ENCODE data around the gene DEPDC5. TPM values are rescaled to one million over a fixed set of nuclear protein-coding genes. Genes with fewer than 3 reads are reported as not detected.
A peak's percentile ranks its signal among the peaks of the same experiment; 100 is the strongest.

The DEPDC5 gene
- total RNA-seq, 5 donors from 2014 or later (not counting 1 experiment from before 2014, with no cell fraction given), result 40.3 to 52.7 (median 49.0) TPM

DNA sequence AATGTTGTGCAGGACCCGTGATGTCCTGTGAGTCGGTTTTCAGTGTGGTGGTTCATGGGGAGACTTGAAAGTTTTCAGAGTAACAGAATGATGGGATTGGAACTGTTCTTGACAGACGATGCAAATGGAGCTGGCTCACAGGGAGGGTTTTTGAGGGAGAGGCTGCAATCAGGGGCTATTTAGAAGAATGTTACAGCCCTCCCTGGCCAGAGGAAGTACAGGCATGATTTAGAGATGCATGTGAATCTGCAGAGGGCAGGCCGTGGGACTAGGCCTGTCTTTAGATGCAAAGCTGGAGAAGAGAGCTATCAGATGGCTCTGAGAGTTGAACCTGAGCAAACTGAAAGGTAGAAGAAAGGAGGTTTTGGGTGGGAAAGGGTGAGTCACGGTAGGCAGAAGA lies 115.9 kb downstream of the DEPDC5 start:
- CTCF ChIA-PET, result no interaction called here
- no peaks in the 10 kb centered on the region for H3K9me3 Mint-ChIP-seq
- H3K4me1 Mint-ChIP-seq, result no peaks in the 10 kb centered on the region
- DNase-seq, result no peak
- ATAC-seq (replicated peaks in 1 of 4), result no peak
- Histone ChIP-seq H3K27ac (ENCODE audit: low read length) (no peak overlapping the region), H3K36me3 (ENCODE audit: control insufficient read depth in 2 of 2, extremely low read depth in 1 of 2, insufficient read depth in 1 of 2, low read length in 1 of 2) (peaks cover 8 to 51% of the 10 kb centered on the region in 2 donors), H3K9me3 (no peaks in the 10 kb centered on the region), H3K4me1 (ENCODE audit: control insufficient read depth in 1 of 2, extremely low read depth in 1 of 2, insufficient read depth in 2 of 2, low read length in 2 of 2) (no peaks in the 10 kb centered on the region), H3K27me3 (replicated peaks in 1 of 2; ENCODE audit: control insufficient read depth in 2 of 2, extremely low read depth in 1 of 2, insufficient read depth in 2 of 2, low read length in 1 of 2) (no peaks in the 10 kb centered on the region), H3K4me3 (ENCODE audit: control insufficient read depth in 1 of 2, extremely low read depth in 1 of 2, low read length in 1 of 2) (no peak overlapping the region)
- peaks cover 51% of the 10 kb centered on the region for H3K36me3 Mint-ChIP-seq
- 89% methylated on average over 5 of the region's 5 CpGs for WGBS (ENCODE audit: insufficient coverage)
- no peak overlapping the region for H3K4me3 Mint-ChIP-seq
- H3K27ac Mint-ChIP-seq, result no peak overlapping the region
- POLR2A ChIA-PET, result no interaction called here
- no peaks in the 10 kb centered on the region for H3K27me3 Mint-ChIP-seq

DNA sequence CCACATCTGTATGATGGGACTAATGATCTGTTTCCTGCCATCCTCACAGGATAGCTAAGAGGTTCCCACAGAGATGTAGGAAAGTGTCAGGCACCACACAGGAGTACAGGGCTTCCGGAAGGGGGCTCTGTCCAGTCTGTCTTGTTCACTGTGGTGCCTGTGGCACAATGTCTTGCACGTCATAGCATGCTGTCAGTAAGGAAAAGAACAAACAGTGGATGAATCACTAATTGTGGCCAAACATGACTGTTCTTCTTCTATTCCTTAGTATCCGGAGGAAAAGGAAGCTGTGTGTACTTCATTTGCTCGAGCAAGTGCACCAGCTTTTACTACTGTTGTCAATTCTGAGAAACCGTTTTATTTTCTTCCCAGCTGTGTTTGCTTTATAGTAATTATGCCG lies 117.1 kb downstream of the DEPDC5 start:
- POLR2A ChIA-PET, result no interaction called here
- no peak for DNase-seq
- no peaks in the 10 kb centered on the region for H3K27me3 Mint-ChIP-seq
- peaks cover 0 to under 1% (median 0%) of the 10 kb centered on the region in 3 donors for H3K4me1 Mint-ChIP-seq
- Histone ChIP-seq H3K9me3 (no peaks in the 10 kb centered on the region), H3K36me3 (ENCODE audit: control insufficient read depth in 2 of 2, extremely low read depth in 1 of 2, insufficient read depth in 1 of 2, low read length in 1 of 2) (peaks cover 8 to 49% of the 10 kb centered on the region in 2 donors), H3K4me1 (ENCODE audit: control insufficient read depth in 1 of 2, extremely low read depth in 1 of 2, insufficient read depth in 2 of 2, low read length in 2 of 2) (no peaks in the 10 kb centered on the region), H3K27ac (ENCODE audit: low read length) (no peak overlapping the region), H3K4me3 (ENCODE audit: control insufficient read depth in 1 of 2, extremely low read depth in 1 of 2, low read length in 1 of 2) (no peak overlapping the region), H3K27me3 (replicated peaks in 1 of 2; ENCODE audit: control insufficient read depth in 2 of 2, extremely low read depth in 1 of 2, insufficient read depth in 2 of 2, low read length in 1 of 2) (no peaks in the 10 kb centered on the region)
- H3K36me3 Mint-ChIP-seq, result peaks cover 51% of the 10 kb centered on the region
- CTCF ChIA-PET, result no interaction called here
- no peak overlapping the region for H3K4me3 Mint-ChIP-seq
- no peaks in the 10 kb centered on the region for H3K9me3 Mint-ChIP-seq
- no peak overlapping the region for H3K27ac Mint-ChIP-seq
- ATAC-seq (replicated peaks in 1 of 4), result no peak
- WGBS (ENCODE audit: insufficient coverage), result 100% methylated on average over 4 of the region's 6 CpGs

DNA sequence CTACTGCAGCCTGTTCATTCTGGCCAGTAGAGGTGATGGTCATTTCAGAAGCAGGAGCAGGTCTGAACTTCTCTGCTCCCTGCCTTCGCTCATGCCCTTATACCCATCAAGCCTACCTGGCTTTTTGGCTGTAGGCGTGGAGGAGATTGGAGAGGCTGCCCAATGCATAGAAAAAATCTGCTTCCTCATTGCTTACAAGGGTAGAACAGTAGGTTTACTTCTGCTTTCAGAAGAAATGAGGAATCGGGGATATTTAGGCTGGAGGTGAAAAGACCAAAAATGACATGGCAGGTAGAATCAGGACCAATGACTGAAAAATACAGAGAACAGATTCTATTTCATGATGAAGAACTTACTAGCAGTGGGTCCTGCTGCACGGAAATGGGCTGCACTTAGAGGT lies 117.7 kb downstream of the DEPDC5 start:
- ATAC-seq (replicated peaks in 1 of 4), result no peak
- Mint-ChIP-seq H3K4me3 (no peak overlapping the region), H3K27ac (no peak overlapping the region), H3K27me3 (no peaks in the 10 kb centered on the region), H3K4me1 (peaks cover 0 to 2% (median 0%) of the 10 kb centered on the region in 3 donors), H3K9me3 (no peaks in the 10 kb centered on the region), H3K36me3 (peaks cover 51% of the 10 kb centered on the region)
- CTCF ChIA-PET, result no interaction called here
- no peaks in the 10 kb centered on the region for H3K4me1 ChIP-seq (ENCODE audit: control insufficient read depth in 1 of 2, extremely low read depth in 1 of 2, insufficient read depth in 2 of 2, low read length in 2 of 2)
- no peak overlapping the region for H3K4me3 ChIP-seq (ENCODE audit: control insufficient read depth in 1 of 2, extremely low read depth in 1 of 2, low read length in 1 of 2)
- DNase-seq, result no peak
- WGBS (ENCODE audit: insufficient coverage), result 86% methylated on average over 2 of the region's 4 CpGs
- H3K36me3 ChIP-seq (ENCODE audit: control insufficient read depth in 2 of 2, extremely low read depth in 1 of 2, insufficient read depth in 1 of 2, low read length in 1 of 2), result peaks cover 8 to 53% of the 10 kb centered on the region in 2 donors
- no peaks in the 10 kb centered on the region for H3K27me3 ChIP-seq (replicated peaks in 1 of 2; ENCODE audit: control insufficient read depth in 2 of 2, extremely low read depth in 1 of 2, insufficient read depth in 2 of 2, low read length in 1 of 2)
- H3K27ac ChIP-seq (ENCODE audit: low read length), result no peak overlapping the region
- no peaks in the 10 kb centered on the region for H3K9me3 ChIP-seq
- POLR2A ChIA-PET, result no interaction called here

DNA sequence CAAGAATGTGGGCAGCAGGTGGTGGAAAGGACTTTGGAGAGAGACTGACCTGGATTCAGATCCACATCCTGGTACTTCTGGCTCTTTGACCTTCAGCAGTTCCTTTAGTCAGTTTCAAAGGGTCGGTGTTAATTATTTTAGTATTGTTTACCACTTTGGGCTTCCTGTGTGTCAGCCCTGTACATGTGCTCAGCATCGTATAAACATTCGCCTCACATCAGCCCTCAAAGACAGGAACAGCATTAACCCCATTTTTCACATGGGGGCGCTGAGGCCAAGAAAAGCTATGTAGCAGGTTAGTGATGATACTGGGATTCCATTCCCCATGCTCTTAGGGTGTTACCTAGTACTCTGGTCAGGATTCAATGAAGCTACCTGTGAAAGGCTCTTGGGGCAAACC lies 118.4 kb downstream of the DEPDC5 start:
- H3K27me3 Mint-ChIP-seq, result no peaks in the 10 kb centered on the region
- H3K4me3 ChIP-seq (ENCODE audit: control insufficient read depth in 1 of 2, extremely low read depth in 1 of 2, low read length in 1 of 2), result no peak overlapping the region
- H3K36me3 ChIP-seq (ENCODE audit: control insufficient read depth in 2 of 2, extremely low read depth in 1 of 2, insufficient read depth in 1 of 2, low read length in 1 of 2), result peaks cover 10 to 53% of the 10 kb centered on the region in 2 donors
- no peak overlapping the region for H3K27ac Mint-ChIP-seq
- H3K4me3 Mint-ChIP-seq, result no peak overlapping the region
- ATAC-seq (replicated peaks in 1 of 4), result peak in 1 of 4 experiments; percentile 37
- H3K9me3 ChIP-seq, result no peaks in the 10 kb centered on the region
- no peaks in the 10 kb centered on the region for H3K9me3 Mint-ChIP-seq
- POLR2A ChIA-PET, result interaction anchor here in 1 of 2 donors (0.5 kb wide), 1 partner anchor 119 kb away, joined by 3 read pairs; the partner anchor contains the start of gene DEPDC5
- WGBS (ENCODE audit: insufficient coverage), result no CpG with 5 or more reads among the region's 4 CpGs
- H3K36me3 Mint-ChIP-seq, result peaks cover 44% of the 10 kb centered on the region
- no peak overlapping the region for H3K27ac ChIP-seq (ENCODE audit: low read length)
- H3K27me3 ChIP-seq (replicated peaks in 1 of 2; ENCODE audit: control insufficient read depth in 2 of 2, extremely low read depth in 1 of 2, insufficient read depth in 2 of 2, low read length in 1 of 2), result no peaks in the 10 kb centered on the region
- peak in 13 of 35 experiments; percentile 0 to 35 (median 5) for DNase-seq
- peaks cover 0 to 2% (median 0%) of the 10 kb centered on the region in 3 donors for H3K4me1 Mint-ChIP-seq
- CTCF ChIA-PET, result interaction anchor here in 1 of 2 donors (0.9 kb wide), 1 partner anchor 75 kb away, joined by 3 read pairs; no protein-coding TSS in a partner anchor
- no peaks in the 10 kb centered on the region for H3K4me1 ChIP-seq (ENCODE audit: control insufficient read depth in 1 of 2, extremely low read depth in 1 of 2, insufficient read depth in 2 of 2, low read length in 2 of 2)

DNA sequence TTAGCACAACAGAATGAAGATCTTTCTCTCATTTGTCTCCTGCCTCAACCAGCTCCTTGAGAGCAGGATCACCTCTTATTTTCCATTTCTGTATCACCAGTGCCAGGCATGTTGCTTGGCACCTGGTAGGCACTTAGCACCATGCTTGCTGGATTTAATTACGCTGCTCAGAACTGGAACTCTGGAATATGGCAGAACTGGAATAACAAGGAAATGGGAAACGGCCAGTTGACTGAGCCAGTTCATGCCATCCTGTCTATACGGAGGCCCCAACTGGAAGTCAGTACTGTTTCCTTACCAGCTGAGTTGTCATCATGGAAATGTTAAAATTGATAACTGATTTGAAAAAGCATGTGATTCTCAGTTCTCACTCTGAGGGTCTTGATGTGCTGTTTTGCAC lies 121.0 kb downstream of the DEPDC5 start:
- no peak overlapping the region for H3K4me3 ChIP-seq (ENCODE audit: control insufficient read depth in 1 of 2, extremely low read depth in 1 of 2, low read length in 1 of 2)
- no peak overlapping the region for H3K27ac ChIP-seq (ENCODE audit: low read length)
- no peaks in the 10 kb centered on the region for H3K27me3 Mint-ChIP-seq
- ChIA-PET POLR2A (no interaction called here), CTCF (no interaction called here)
- H3K27ac Mint-ChIP-seq, result no peak overlapping the region
- no peak for DNase-seq
- H3K36me3 Mint-ChIP-seq, result peaks cover 46% of the 10 kb centered on the region
- no peaks in the 10 kb centered on the region for H3K9me3 Mint-ChIP-seq
- no peaks in the 10 kb centered on the region for H3K27me3 ChIP-seq (replicated peaks in 1 of 2; ENCODE audit: control insufficient read depth in 2 of 2, extremely low read depth in 1 of 2, insufficient read depth in 2 of 2, low read length in 1 of 2)
- H3K4me1 ChIP-seq (ENCODE audit: control insufficient read depth in 1 of 2, extremely low read depth in 1 of 2, insufficient read depth in 2 of 2, low read length in 2 of 2), result no peaks in the 10 kb centered on the region
- ATAC-seq (replicated peaks in 1 of 4), result no peak
- no peaks in the 10 kb centered on the region for H3K9me3 ChIP-seq
- no peak overlapping the region for H3K4me3 Mint-ChIP-seq
- H3K4me1 Mint-ChIP-seq, result peaks cover 0 to 2% (median 0%) of the 10 kb centered on the region in 3 donors
- peaks cover 10 to 59% of the 10 kb centered on the region in 2 donors for H3K36me3 ChIP-seq (ENCODE audit: control insufficient read depth in 2 of 2, extremely low read depth in 1 of 2, insufficient read depth in 1 of 2, low read length in 1 of 2)
- WGBS (ENCODE audit: insufficient coverage), result 100% methylated on average over 3 of the region's 3 CpGs

DNA sequence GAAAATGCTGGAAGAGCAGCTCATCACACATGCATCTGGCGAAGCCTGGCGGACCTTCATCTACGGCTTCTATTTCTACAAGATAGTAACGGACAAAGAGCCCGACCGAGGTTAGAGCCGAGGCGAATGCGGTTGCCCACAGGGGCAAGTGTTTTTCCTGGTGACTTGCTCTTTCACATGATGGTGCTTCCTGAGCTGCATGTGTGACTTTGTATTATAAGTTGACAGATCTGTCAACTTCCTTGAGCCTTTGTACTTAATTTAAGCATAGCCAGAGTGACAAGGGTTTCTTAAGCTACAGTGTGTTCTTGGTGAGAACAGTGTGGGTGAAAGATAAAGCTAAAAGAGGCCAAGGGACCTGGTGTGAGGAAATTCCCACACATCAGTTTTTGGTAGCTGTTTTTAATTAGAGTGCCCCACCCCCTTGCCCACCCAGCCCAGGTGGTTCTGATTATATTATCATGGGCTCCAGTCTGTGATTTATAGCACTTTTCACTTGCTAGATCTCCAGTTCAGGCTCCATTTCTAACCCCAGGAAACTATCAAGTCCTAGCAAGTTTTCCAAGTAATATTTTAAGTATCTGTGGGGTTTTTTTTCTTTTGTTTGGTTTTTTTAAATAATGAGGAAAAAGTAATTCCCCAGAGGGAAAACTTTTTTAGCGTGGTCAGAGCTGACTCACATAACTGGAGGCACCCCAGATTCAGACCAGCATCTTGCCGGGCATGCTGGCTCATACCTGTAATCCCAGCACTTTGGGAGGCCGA lies 122.5 kb downstream of the DEPDC5 start:
- no peak overlapping the region for H3K4me3 Mint-ChIP-seq
- H3K27me3 Mint-ChIP-seq, result no peaks in the 10 kb centered on the region
- no peaks in the 10 kb centered on the region for H3K27me3 ChIP-seq (replicated peaks in 1 of 2; ENCODE audit: control insufficient read depth in 2 of 2, extremely low read depth in 1 of 2, insufficient read depth in 2 of 2, low read length in 1 of 2)
- H3K27ac Mint-ChIP-seq, result no peak overlapping the region
- no peak overlapping the region for H3K27ac ChIP-seq (ENCODE audit: low read length)
- no peak for ATAC-seq (replicated peaks in 1 of 4)
- ChIA-PET POLR2A (no interaction called here), CTCF (no interaction called here)
- H3K4me1 Mint-ChIP-seq, result peaks cover 0 to 2% (median 0%) of the 10 kb centered on the region in 3 donors
- H3K4me3 ChIP-seq (ENCODE audit: control insufficient read depth in 1 of 2, extremely low read depth in 1 of 2, low read length in 1 of 2), result no peak overlapping the region
- H3K36me3 ChIP-seq (ENCODE audit: control insufficient read depth in 2 of 2, extremely low read depth in 1 of 2, insufficient read depth in 1 of 2, low read length in 1 of 2), result peaks cover 3 to 51% of the 10 kb centered on the region in 2 donors
- H3K9me3 ChIP-seq, result no peaks in the 10 kb centered on the region
- H3K36me3 Mint-ChIP-seq, result peaks cover 38% of the 10 kb centered on the region
- 52% methylated on average over 11 of the region's 12 CpGs for WGBS (ENCODE audit: insufficient coverage)
- no peaks in the 10 kb centered on the region for H3K4me1 ChIP-seq (ENCODE audit: control insufficient read depth in 1 of 2, extremely low read depth in 1 of 2, insufficient read depth in 2 of 2, low read length in 2 of 2)
- no peak for DNase-seq
- H3K9me3 Mint-ChIP-seq, result no peaks in the 10 kb centered on the region

Data from T-cell (primary cell).